Suppressor macrophage (primary cell): ENCODE results near the gene ITGAL.
A peak's percentile ranks its signal among the peaks of the same experiment; 100 is the strongest.

Experiments used
- DNase-seq, 4 experiments: peaks; one replicate each; pipeline ENCODE4 v3.0.0-alpha.2; 2020 to 2022

ITGAL gene

GRCh38 chr16:30546115-30546514 is 73.6 kb downstream of the ITGAL start:
- DNase-seq = peak; percentile 54 to 79 (median 74)

GRCh38 chr16:30548416-30549253 is 76.1 kb downstream of the ITGAL start:
- DNase-seq = no peak

- DNase-seq = peak in 1 of 4 experiments; percentile 15
These were observed 79.2 kb downstream of the ITGAL start for GRCh38 chr16:30551781-30552180.

DNA sequence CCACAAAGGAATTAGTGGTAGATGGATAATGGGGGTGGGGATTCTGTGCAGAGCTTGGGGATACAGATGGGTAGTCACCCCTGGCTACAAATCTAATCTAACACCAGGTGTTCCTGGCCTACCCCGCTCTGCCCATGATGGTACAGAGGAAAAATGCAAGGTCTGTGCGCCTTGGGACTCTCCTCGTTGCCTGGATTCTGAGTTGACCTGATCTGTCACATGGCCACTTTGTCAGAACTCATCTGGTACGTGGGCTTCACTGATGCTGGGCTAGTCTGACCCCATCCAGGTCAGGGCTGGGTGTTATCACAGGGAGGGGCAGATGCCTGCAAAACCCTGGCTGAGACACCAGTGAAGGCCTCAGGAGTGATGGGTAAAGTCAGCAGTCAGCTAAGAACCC is 80.4 kb downstream of the ITGAL start:
- no peak for DNase-seq

DNA sequence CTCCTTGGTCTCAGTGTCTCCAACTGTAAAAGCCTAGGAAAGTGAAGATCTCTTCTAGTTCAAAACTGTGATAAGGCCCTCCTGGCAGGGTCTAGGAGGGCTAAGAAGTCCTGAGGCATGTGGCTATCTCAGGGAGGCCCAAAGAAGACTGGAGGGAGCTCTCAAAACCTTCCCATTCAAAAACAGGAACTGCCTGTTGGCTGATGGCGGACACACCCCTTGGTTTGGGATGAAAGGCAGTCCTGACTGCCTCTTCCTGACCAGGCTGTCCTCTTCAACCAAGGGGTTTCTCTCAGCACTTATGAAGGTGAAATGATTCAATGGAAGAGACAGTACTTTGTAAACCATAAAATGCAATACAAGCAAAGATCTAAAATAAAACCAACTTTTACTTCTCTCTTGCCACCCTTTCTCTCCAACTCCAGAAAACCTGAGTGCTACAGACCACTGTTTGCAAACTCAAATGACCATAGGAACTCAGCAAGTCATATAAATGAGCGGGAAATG is 80.9 kb downstream of the ITGAL start:
- peak in 3 of 4 experiments; percentile 43 to 61 (median 52) for DNase-seq

GRCh38 chr16:30554557-30555314 is 82.2 kb downstream of the ITGAL start:
- no peak for DNase-seq

GRCh38 chr16:30555315-30556124 is 83.0 kb downstream of the ITGAL start:
- no peak for DNase-seq

DNA sequence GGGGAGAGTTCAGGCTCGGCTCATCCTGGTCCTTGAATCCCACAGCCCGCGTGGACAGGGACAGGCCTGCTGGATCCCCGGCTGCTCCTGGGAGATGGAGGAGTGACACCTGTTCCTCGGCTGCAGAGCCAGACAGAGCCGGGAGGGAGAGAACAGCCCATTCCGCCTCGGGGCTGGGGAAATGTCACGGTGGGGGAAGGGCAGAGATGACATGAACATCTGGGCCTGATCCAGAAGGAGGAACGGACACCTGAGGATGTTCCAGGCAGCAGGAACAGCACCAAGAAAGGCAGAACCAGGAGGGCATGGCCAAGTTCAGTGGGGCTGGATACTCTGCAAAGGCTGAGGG is 83.6 kb downstream of the ITGAL start:
- no peak for DNase-seq

GRCh38 chr16:30557707-30557956 is 85.1 kb downstream of the ITGAL start:
- no peak for DNase-seq

DNA sequence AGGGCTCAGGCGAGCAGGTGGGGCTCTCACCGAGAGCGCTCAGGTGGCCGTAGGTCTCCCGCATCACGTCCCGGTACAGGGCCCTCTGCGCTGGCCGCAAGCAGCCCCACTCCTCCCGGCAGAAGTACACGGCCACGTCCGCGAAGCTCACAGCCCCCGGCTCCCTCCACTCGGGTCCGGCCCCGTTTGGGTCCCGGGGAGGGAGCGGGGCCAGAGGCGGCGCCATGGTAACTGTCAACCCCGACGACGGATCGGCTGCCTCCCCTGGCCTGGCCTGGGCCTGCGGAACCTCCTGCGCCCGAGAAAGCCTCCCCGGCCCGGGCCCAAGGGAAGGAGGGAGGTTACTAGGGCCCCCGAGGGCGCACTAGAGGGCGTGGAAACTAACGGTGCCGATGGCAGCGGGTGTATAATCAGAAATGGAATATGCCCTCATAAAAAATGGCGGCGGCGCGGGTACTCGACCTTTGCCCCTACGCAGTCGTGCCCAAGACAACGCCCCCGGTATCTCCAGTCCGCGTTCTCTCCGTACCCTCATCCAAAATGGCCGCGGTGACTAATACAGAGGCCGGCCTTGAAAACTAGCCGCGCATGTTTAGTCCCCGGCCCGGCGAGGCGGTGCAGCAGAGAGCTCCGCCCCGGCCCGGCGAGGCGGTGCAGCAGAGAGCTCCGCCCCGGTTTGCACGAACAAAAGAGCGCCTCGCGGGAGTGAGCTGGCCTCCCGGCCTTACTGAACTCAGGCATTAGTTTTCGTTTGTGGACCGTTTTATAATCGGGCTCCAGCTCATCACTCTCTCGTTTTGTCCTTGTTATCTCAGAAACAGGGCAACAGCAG is 85.6 kb downstream of the ITGAL start, which contains the start of gene ZNF764:
TSS of gene ZNF764 (minus strand) at position 418 of the 832 bp plus-strand sequence. CDS start at position 226, 192 bp downstream.
- DNase-seq = peak; percentile 98 to 99 (median 99)

- DNase-seq = no peak
These were observed 86.3 kb downstream of the ITGAL start for GRCh38 chr16:30558789-30559377.

DNA sequence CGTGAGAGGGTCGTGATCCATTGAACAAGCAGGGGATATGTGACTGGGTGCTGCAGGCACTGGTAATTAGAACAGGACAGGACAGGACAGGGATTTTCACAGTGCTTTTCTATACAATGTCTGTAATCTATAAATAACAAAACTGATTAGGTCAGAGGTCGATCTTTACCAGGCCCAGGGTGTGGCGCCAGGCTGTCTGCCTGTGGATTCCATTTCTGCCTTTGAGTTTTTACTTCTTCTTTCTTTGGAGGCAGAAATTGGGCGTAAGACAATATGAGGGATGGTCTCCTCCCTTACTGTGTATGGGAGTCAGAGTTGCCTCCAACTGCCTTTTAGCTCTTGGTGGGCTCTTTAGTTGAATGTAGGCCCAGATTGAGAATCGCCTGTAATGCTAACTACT is 87.1 kb downstream of the ITGAL start:
- peak; percentile 25 to 56 (median 48) for DNase-seq

- peak in 3 of 4 experiments; percentile 20 to 55 (median 54) for DNase-seq
These were observed 88.7 kb downstream of the ITGAL start for GRCh38 chr16:30561089-30561816.

- DNase-seq = peak in 1 of 4 experiments; percentile 20
These were observed 89.5 kb downstream of the ITGAL start for GRCh38 chr16:30562021-30562420.

GRCh38 chr16:30565526-30565925 is 93.0 kb downstream of the ITGAL start:
- DNase-seq = no peak

- no peak for DNase-seq
These were observed 93.4 kb downstream of the ITGAL start for GRCh38 chr16:30565984-30566383.

GRCh38 chr16:30566531-30566930 is 94.0 kb downstream of the ITGAL start:
- no peak for DNase-seq

- peak in 2 of 4 experiments; percentile 35 to 53 for DNase-seq
These were observed 94.8 kb downstream of the ITGAL start for GRCh38 chr16:30567160-30567990.

- DNase-seq = peak; percentile 76 to 93 (median 86)
These were observed 95.6 kb downstream of the ITGAL start for GRCh38 chr16:30567991-30568638.
